Measurements from ENCODE around the gene SSH3. TPM values are rescaled to one million over a fixed set of nuclear protein-coding genes. Genes with fewer than 3 reads are reported as not detected.

The SSH3 gene
- total RNA-seq, 1 experiment from 2014 or later = 180 TPM

GRCh38 chr11:67290801-67291200, 12.5 kb upstream of the SSH3 start:
- no peak for DNase-seq (ENCODE audit: low spot score)

- no peak for DNase-seq (ENCODE audit: low spot score)
These were observed 11.6 kb upstream of the SSH3 start for GRCh38 chr11:67291481-67292381.

GRCh38 chr11:67292671-67293070, 10.7 kb upstream of the SSH3 start:
- no peak for DNase-seq (ENCODE audit: low spot score)

GRCh38 chr11:67293090-67293489, 10.2 kb upstream of the SSH3 start:
- peak; percentile 77 for DNase-seq (ENCODE audit: low spot score)

- DNase-seq (ENCODE audit: low spot score) = peak; percentile 44
These were observed 7.5 kb upstream of the SSH3 start for GRCh38 chr11:67295846-67296245.

GRCh38 chr11:67298786-67299185, 4.5 kb upstream of the SSH3 start:
- DNase-seq (ENCODE audit: low spot score) = no peak

- DNase-seq (ENCODE audit: low spot score) = no peak
These were observed 3.7 kb upstream of the SSH3 start for GRCh38 chr11:67299471-67300191.

- DNase-seq (ENCODE audit: low spot score) = no peak
These were observed 3.0 kb upstream of the SSH3 start for GRCh38 chr11:67300256-67300755.

GRCh38 chr11:67300756-67301312, 2.5 kb upstream of the SSH3 start:
- DNase-seq (ENCODE audit: low spot score) = no peak

- no peak for DNase-seq (ENCODE audit: low spot score)
These were observed 1.9 kb upstream of the SSH3 start for GRCh38 chr11:67301313-67301921.

GRCh38 chr11:67301951-67302516, 1.3 kb upstream of the SSH3 start:
- peak; percentile 84 for DNase-seq (ENCODE audit: low spot score)

GRCh38 chr11:67302571-67303131, 679 bp upstream of the SSH3 start:
- no peak for DNase-seq (ENCODE audit: low spot score)

- peak; percentile 82 for DNase-seq (ENCODE audit: low spot score)
These were observed 593 bp downstream of the SSH3 start for GRCh38 chr11:67303835-67304411.

- peak; percentile 38 for DNase-seq (ENCODE audit: low spot score)
These were observed 1.3 kb downstream of the SSH3 start for GRCh38 chr11:67304511-67305113.

GRCh38 chr11:67306769-67307544, 3.6 kb downstream of the SSH3 start:
- no peak for DNase-seq (ENCODE audit: low spot score)

- DNase-seq (ENCODE audit: low spot score) = no peak
These were observed 4.2 kb downstream of the SSH3 start for GRCh38 chr11:67307545-67308001.

GRCh38 chr11:67308031-67308866, 4.9 kb downstream of the SSH3 start:
- DNase-seq (ENCODE audit: low spot score) = no peak

- no peak for DNase-seq (ENCODE audit: low spot score)
These were observed 5.8 kb downstream of the SSH3 start for GRCh38 chr11:67309166-67309565.
